ENCODE data around the gene PRKCA. TPM values are rescaled to one million over a fixed set of nuclear protein-coding genes. Genes with fewer than 3 reads are reported as not detected.

The PRKCA gene
- total RNA-seq, 1 donor from 2014 or later, result 80.1 TPM

GRCh38 chr17:66842505-66842904 is 540.1 kb downstream of the PRKCA start:
- Mint-ChIP-seq H3K27ac (ENCODE audit: unreplicated experiment) (no peak overlapping the region), H3K4me1 (ENCODE audit: unreplicated experiment) (no peaks in the 10 kb centered on the region), H3K4me3 (ENCODE audit: unreplicated experiment) (no peak overlapping the region), H3K27me3 (ENCODE audit: unreplicated experiment) (peaks cover 32% of the 10 kb centered on the region), H3K36me3 (ENCODE audit: unreplicated experiment) (no peaks in the 10 kb centered on the region), H3K9me3 (ENCODE audit: unreplicated experiment) (no peaks in the 10 kb centered on the region)
- no peak for DNase-seq (ENCODE audit: extremely low spot score, unreplicated experiment)
- TF ChIP-seq, protein P1, sequence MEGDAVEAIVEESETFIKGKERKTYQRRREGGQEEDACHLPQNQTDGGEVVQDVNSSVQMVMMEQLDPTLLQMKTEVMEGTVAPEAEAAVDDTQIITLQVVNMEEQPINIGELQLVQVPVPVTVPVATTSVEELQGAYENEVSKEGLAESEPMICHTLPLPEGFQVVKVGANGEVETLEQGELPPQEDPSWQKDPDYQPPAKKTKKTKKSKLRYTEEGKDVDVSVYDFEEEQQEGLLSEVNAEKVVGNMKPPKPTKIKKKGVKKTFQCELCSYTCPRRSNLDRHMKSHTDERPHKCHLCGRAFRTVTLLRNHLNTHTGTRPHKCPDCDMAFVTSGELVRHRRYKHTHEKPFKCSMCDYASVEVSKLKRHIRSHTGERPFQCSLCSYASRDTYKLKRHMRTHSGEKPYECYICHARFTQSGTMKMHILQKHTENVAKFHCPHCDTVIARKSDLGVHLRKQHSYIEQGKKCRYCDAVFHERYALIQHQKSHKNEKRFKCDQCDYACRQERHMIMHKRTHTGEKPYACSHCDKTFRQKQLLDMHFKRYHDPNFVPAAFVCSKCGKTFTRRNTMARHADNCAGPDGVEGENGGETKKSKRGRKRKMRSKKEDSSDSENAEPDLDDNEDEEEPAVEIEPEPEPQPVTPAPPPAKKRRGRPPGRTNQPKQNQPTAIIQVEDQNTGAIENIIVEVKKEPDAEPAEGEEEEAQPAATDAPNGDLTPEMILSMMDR (IDR thresholded peaks at IDR 0.05), result no peak

DNA sequence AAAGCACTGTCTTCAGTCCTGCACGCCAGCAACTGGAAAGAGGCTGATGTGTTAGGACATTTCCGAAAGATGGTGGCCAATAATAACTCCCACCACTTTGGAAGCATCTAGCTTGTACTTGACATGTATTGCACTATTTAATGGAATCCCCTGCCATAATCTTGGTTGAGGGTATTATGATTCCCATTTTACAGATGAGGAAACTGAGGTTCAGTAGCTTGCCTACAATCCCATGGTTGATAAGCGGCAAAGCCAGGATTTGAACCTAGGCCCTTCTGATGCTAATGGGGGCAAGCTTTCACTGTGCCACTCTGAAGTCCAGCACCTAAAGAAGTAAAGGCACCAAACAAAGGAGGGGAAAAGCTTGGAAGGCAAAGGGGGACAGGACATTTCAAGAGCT is 540.5 kb downstream of the PRKCA start:
- TF ChIP-seq, protein P1 (IDR thresholded peaks at IDR 0.05), result no peak
- Mint-ChIP-seq H3K4me1 (ENCODE audit: unreplicated experiment) (no peaks in the 10 kb centered on the region), H3K4me3 (ENCODE audit: unreplicated experiment) (no peak overlapping the region), H3K36me3 (ENCODE audit: unreplicated experiment) (no peaks in the 10 kb centered on the region), H3K27ac (ENCODE audit: unreplicated experiment) (no peak overlapping the region), H3K27me3 (ENCODE audit: unreplicated experiment) (peaks cover 29% of the 10 kb centered on the region), H3K9me3 (ENCODE audit: unreplicated experiment) (no peaks in the 10 kb centered on the region)
- peak; percentile 13 for DNase-seq (ENCODE audit: extremely low spot score, unreplicated experiment)

GRCh38 chr17:66843627-66844026 is 541.2 kb downstream of the PRKCA start:
- Mint-ChIP-seq H3K4me3 (ENCODE audit: unreplicated experiment) (no peak overlapping the region), H3K36me3 (ENCODE audit: unreplicated experiment) (no peaks in the 10 kb centered on the region), H3K9me3 (ENCODE audit: unreplicated experiment) (no peaks in the 10 kb centered on the region), H3K27ac (ENCODE audit: unreplicated experiment) (no peak overlapping the region), H3K4me1 (ENCODE audit: unreplicated experiment) (no peaks in the 10 kb centered on the region), H3K27me3 (ENCODE audit: unreplicated experiment) (peaks cover 29% of the 10 kb centered on the region)
- TF ChIP-seq, protein P1 (IDR thresholded peaks at IDR 0.05), result no peak
- peak; percentile 64 for DNase-seq (ENCODE audit: extremely low spot score, unreplicated experiment)

- TF ChIP-seq, protein P1 (IDR thresholded peaks at IDR 0.05), result no peak
- no peak for DNase-seq (ENCODE audit: extremely low spot score, unreplicated experiment)
- no peak overlapping the region for H3K27ac Mint-ChIP-seq (ENCODE audit: unreplicated experiment)
- H3K9me3 Mint-ChIP-seq (ENCODE audit: unreplicated experiment), result no peaks in the 10 kb centered on the region
- H3K27me3 Mint-ChIP-seq (ENCODE audit: unreplicated experiment), result peaks cover 34% of the 10 kb centered on the region
- H3K36me3 Mint-ChIP-seq (ENCODE audit: unreplicated experiment), result no peaks in the 10 kb centered on the region
- H3K4me1 Mint-ChIP-seq (ENCODE audit: unreplicated experiment), result no peaks in the 10 kb centered on the region
- no peak overlapping the region for H3K4me3 Mint-ChIP-seq (ENCODE audit: unreplicated experiment)
Measured at GRCh38 chr17:66847704-66848103, 545.3 kb downstream of the PRKCA start.

DNA sequence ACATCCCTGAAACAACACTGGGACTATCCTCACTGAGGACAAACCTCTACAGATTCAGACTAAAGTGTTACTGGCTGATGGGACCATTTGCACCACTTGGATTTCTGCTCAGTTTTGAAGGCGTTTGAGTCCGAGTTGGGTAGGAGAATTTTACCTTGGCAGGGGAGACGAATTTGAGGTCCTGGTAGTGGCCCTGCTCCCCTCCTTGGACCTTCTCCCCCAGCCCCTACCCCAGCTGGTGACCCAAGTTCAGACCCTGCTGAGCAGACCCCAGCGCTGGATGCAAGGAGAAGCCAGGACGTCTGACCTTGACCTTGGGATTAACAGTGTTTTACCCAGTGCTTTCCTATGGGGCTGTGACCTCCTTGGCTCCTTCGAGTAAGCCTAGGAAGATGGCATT is 546.1 kb downstream of the PRKCA start:
- H3K27me3 Mint-ChIP-seq (ENCODE audit: unreplicated experiment), result peaks cover 34% of the 10 kb centered on the region
- H3K4me1 Mint-ChIP-seq (ENCODE audit: unreplicated experiment), result no peaks in the 10 kb centered on the region
- no peaks in the 10 kb centered on the region for H3K36me3 Mint-ChIP-seq (ENCODE audit: unreplicated experiment)
- no peak for DNase-seq (ENCODE audit: extremely low spot score, unreplicated experiment)
- TF ChIP-seq, protein P1 (IDR thresholded peaks at IDR 0.05), result no peak
- no peak overlapping the region for H3K27ac Mint-ChIP-seq (ENCODE audit: unreplicated experiment)
- H3K9me3 Mint-ChIP-seq (ENCODE audit: unreplicated experiment), result no peaks in the 10 kb centered on the region
- H3K4me3 Mint-ChIP-seq (ENCODE audit: unreplicated experiment), result no peak overlapping the region

Measured in osteocyte (in vitro differentiated cells).